DND-41 (cell line): Measurements from ENCODE around the gene DNAJC3.

Experiments
- ATAC-seq: fragments of 200-7000 bp; cut with Tn5 transposase; 3 replicates; pipeline ENCODE4 v1.9.1; 2021; ENCODE audit warnings: low read depth; ENCODE audit not compliant: insufficient read depth
- DNase-seq: peaks from one replicate; pipeline ENCODE4 v3.0.0-alpha.2; 2020
- H2AFZ ChIP-seq: 2 replicates; pipeline ENCODE4 v1.6.0; 2012; ENCODE audit warnings: low read depth, low read length
- H3K27ac ChIP-seq: 2 replicates; pipeline ENCODE4 v1.5.1; 2012; ENCODE audit warnings: low read length, inconsistent platforms
- H3K27me3 ChIP-seq: fragments of 200-600 bp; sonication (generic); 2 replicates; pipeline ENCODE4 v1.6.0; 2012; ENCODE audit warnings: low read length, mild to moderate bottlenecking, inconsistent platforms; ENCODE audit not compliant: insufficient read depth, poor library complexity
- H3K36me3 ChIP-seq: 2 replicates; pipeline ENCODE4 v1.5.1; 2012; ENCODE audit warnings: low read length, inconsistent platforms; ENCODE audit not compliant: insufficient read depth
- H3K4me1 ChIP-seq: 2 replicates; pipeline ENCODE4 v1.5.1; 2012; ENCODE audit warnings: mild to moderate bottlenecking, low read length; ENCODE audit not compliant: insufficient read depth
- H3K4me2 ChIP-seq: 2 replicates; pipeline ENCODE4 v1.6.0; 2012; ENCODE audit warnings: mild to moderate bottlenecking, moderate library complexity, low read length, inconsistent platforms; ENCODE audit not compliant: insufficient read depth
- H3K4me3 ChIP-seq, 2 experiments: fragments of 200-600 bp in 1 of 2; shearing (Covaris generic) in 1 of 2; 2 replicates each; pipeline ENCODE4 v1.5.1; 2012 to 2016; ENCODE audit warnings: inconsistent platforms in 2 of 2, low read length in 2 of 2, mild to moderate bottlenecking in 2 of 2, low read depth in 1 of 2, moderate library complexity in 1 of 2
- H3K79me2 ChIP-seq: 2 replicates; pipeline ENCODE4 v1.6.0; 2012; ENCODE audit warnings: low read length, inconsistent platforms; ENCODE audit not compliant: insufficient read depth
- H3K9ac ChIP-seq: 2 replicates; pipeline ENCODE4 v1.6.0; 2012; ENCODE audit warnings: low read depth, mild to moderate bottlenecking, inconsistent platforms, low read length, moderate library complexity
- H3K9me3 ChIP-seq: 2 replicates; pipeline ENCODE4 v1.5.1; 2012; ENCODE audit warnings: low read length, moderate library complexity, mild to moderate bottlenecking, inconsistent platforms; ENCODE audit not compliant: insufficient read depth, severe bottlenecking
- H4K20me1 ChIP-seq: 2 replicates; pipeline ENCODE4 v1.6.0; 2012; ENCODE audit warnings: low read length; ENCODE audit not compliant: insufficient read depth
- EZH2 ChIP-seq: IDR thresholded peaks from 3 replicates; pipeline ENCODE4 v1.6.1; 2012; ENCODE audit warnings: borderline replicate concordance, low read depth, mild to moderate bottlenecking, moderate library complexity, low read length, inconsistent platforms; ENCODE audit not compliant: severe bottlenecking
- TF ChIP-seq, protein P1 (sequence below): IDR thresholded peaks from 2 replicates; pipeline ENCODE4 v1.5.1; 2012; ENCODE audit warnings: borderline replicate concordance, low read length, moderate library complexity, mild to moderate bottlenecking; ENCODE audit not compliant: poor library complexity, severe bottlenecking; ENCODE audit errors: extremely low read depth

DNAJC3 gene

DNA sequence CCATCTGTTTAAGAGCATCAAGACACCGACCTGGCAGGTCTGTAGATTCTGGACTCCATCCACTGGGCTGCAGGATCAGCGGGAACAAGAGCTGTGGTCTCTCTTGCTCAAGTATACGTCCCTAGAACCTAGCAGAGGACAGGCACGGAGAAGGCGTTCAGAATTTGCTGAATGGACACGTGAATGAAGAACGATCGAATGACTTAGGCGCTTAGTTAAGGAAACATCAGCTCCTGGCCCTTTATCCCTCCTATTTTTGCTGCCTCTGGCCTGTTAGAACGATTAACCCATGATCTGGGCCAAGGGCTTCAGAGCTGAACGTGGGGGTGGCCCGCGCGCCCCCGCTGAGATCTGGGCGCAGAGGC is 33.4 kb upstream of the DNAJC3 start:
- Histone ChIP-seq H3K27ac (no peak overlapping the region), H3K9ac (no peak overlapping the region), H3K4me2 (no peak overlapping the region), H3K27me3 (no peaks in the 10 kb centered on the region), H3K9me3 (no peaks in the 10 kb centered on the region), H4K20me1 (no peaks in the 10 kb centered on the region), H3K36me3 (no peaks in the 10 kb centered on the region), H3K79me2 (no peaks in the 10 kb centered on the region), H3K4me3 (no peak overlapping the region), H3K4me1 (no peaks in the 10 kb centered on the region), H2AFZ (no peak overlapping the region)
- DNase-seq: no peak
- ATAC-seq: no peak
- TF ChIP-seq, protein P1, sequence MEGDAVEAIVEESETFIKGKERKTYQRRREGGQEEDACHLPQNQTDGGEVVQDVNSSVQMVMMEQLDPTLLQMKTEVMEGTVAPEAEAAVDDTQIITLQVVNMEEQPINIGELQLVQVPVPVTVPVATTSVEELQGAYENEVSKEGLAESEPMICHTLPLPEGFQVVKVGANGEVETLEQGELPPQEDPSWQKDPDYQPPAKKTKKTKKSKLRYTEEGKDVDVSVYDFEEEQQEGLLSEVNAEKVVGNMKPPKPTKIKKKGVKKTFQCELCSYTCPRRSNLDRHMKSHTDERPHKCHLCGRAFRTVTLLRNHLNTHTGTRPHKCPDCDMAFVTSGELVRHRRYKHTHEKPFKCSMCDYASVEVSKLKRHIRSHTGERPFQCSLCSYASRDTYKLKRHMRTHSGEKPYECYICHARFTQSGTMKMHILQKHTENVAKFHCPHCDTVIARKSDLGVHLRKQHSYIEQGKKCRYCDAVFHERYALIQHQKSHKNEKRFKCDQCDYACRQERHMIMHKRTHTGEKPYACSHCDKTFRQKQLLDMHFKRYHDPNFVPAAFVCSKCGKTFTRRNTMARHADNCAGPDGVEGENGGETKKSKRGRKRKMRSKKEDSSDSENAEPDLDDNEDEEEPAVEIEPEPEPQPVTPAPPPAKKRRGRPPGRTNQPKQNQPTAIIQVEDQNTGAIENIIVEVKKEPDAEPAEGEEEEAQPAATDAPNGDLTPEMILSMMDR: no peak
- no peak for TF ChIP-seq EZH2

DNA sequence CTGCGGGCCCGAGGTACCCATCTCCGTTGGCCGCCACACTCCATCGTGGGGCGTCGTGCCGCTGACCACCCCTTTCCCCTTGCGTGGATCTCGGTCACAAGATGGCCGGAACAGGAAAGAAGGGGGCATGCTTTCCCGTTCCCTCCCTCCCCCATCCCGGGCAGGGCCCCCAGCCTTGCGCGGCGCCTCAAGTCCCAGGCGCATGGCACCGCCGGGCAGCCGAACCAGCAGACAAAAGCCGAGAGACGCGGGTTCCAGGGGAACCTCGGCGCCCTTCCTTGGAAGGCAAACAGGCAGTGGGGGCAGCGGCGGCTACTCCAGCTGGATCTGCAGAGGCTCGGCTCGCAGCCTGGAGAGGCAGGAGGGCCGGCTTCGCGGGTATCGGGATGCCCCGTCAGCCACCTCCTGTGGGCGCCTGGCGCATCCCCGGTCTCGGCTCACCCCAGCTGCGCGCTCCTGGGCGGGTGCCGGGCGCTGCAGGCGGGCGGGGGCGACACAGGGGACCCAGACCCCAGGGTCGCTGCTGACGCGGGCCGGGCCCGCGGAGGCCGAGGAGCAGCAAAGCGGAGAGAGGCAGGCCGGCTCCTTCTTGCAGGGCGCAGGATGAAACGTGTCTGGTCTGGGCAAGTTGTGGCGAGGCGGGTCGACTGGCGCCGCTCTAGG is 32.9 kb upstream of the DNAJC3 start:
- no peak overlapping the region for H3K4me3 ChIP-seq
- no peak for TF ChIP-seq EZH2
- TF ChIP-seq, protein P1: no peak
- no peaks in the 10 kb centered on the region for H3K4me1 ChIP-seq
- no peak for ATAC-seq
- no peaks in the 10 kb centered on the region for H3K9me3 ChIP-seq
- H3K27ac ChIP-seq: no peak overlapping the region
- no peak overlapping the region for H3K4me2 ChIP-seq
- no peaks in the 10 kb centered on the region for H3K27me3 ChIP-seq
- H3K36me3 ChIP-seq: no peaks in the 10 kb centered on the region
- H3K79me2 ChIP-seq: no peaks in the 10 kb centered on the region
- no peak for DNase-seq
- no peaks in the 10 kb centered on the region for H4K20me1 ChIP-seq
- H3K9ac ChIP-seq: no peak overlapping the region
- no peak overlapping the region for H2AFZ ChIP-seq

DNA sequence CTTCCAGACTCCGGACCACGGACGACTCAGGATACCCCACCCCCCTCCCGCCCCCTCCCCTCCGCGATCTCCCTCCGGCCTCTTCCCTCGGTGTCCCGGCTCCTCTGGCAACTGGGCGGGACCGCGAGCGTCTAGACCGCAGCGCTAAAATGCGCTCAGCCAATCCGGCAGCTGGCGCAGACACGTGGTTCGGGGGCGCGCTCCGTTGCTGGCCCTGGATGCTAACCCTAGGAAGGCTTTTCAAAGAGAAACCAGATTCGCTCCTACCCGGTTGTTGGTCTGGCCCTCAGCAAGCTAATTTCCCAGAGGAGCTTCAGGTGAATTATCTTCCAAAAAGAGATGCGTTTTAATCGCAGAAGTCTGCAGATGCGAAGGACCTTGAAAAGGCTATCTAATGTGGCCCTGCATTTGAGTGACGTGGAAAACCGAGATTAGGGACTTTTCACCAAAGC is 32.3 kb upstream of the DNAJC3 start, which contains the start of gene DZIP1:
Gene DZIP1 (minus strand): TSS at position 106 of the 452 bp plus-strand sequence. CDS start 2,677 bp downstream, outside the sequence.
- H4K20me1 ChIP-seq: no peaks in the 10 kb centered on the region
- H3K36me3 ChIP-seq: no peaks in the 10 kb centered on the region
- no peak within 1 kb of the TSS for H3K27ac ChIP-seq
- no peak within 1 kb of the TSS for H2AFZ ChIP-seq
- H3K4me1 ChIP-seq: no peaks in the 10 kb centered on the region
- no peak for DNase-seq
- no peak within 1 kb of the TSS for H3K4me2 ChIP-seq
- H3K9ac ChIP-seq: no peak within 1 kb of the TSS
- no peak for ATAC-seq
- no peak within 1 kb of the TSS for H3K4me3 ChIP-seq
- no peaks in the 10 kb centered on the region for H3K27me3 ChIP-seq
- TF ChIP-seq, protein P1: no peak
- TF ChIP-seq EZH2: no peak
- no peaks in the 10 kb centered on the region for H3K79me2 ChIP-seq
- H3K9me3 ChIP-seq: no peaks in the 10 kb centered on the region
